GM06990 (cell line): Measurements from ENCODE around the gene BBS2.

Source experiments
- DNase-seq: peaks from one replicate; pipeline ENCODE4 v3.0.0-alpha.2; 2011; ENCODE audit not compliant: insufficient read length; ENCODE audit errors: extremely low read depth
- H3K27me3 ChIP-seq: replicated peaks from 2 replicates; pipeline ENCODE4 v1.6.0; 2011; ENCODE audit warnings: low read length; ENCODE audit not compliant: control insufficient read depth, insufficient read depth
- H3K36me3 ChIP-seq: 2 replicates; pipeline ENCODE4 v1.5.1; 2011; ENCODE audit warnings: low read length; ENCODE audit not compliant: control insufficient read depth, insufficient read depth
- H3K4me3 ChIP-seq: replicated peaks from 2 replicates; pipeline ENCODE4 v1.5.1; 2011; ENCODE audit warnings: low read depth, mild to moderate bottlenecking, control low read depth, low read length
- TF ChIP-seq, protein P1 (sequence below): IDR thresholded peaks from 2 replicates; pipeline ENCODE4 v1.5.1; 2011; ENCODE audit warnings: low read length, control low read depth, mild to moderate bottlenecking, inconsistent platforms; ENCODE audit not compliant: insufficient read depth, poor library complexity, severe bottlenecking

The BBS2 gene

DNA sequence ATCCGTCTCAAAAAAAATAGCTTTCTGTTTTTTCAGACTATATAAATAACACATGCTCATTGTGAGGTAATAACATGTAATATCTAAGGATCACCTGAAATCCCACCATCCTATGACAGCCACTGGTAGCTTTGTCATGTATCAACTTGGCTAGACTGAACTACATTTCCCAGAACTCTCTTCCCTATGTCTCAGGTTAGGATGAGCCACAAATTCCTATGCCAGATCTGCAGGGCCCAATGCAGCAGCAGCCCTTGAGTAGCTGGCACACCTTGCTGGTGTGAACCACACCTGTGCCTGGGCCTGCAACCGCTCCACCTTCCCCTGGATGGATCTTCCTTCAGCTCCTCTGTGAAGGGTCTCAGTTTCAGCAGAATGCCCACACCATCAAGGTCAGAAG is 40.4 kb downstream of the BBS2 start:
- Histone ChIP-seq H3K27me3 (no peaks in the 10 kb centered on the region), H3K4me3 (no peak overlapping the region), H3K36me3 (peaks cover 16% of the 10 kb centered on the region)
- TF ChIP-seq, protein P1, sequence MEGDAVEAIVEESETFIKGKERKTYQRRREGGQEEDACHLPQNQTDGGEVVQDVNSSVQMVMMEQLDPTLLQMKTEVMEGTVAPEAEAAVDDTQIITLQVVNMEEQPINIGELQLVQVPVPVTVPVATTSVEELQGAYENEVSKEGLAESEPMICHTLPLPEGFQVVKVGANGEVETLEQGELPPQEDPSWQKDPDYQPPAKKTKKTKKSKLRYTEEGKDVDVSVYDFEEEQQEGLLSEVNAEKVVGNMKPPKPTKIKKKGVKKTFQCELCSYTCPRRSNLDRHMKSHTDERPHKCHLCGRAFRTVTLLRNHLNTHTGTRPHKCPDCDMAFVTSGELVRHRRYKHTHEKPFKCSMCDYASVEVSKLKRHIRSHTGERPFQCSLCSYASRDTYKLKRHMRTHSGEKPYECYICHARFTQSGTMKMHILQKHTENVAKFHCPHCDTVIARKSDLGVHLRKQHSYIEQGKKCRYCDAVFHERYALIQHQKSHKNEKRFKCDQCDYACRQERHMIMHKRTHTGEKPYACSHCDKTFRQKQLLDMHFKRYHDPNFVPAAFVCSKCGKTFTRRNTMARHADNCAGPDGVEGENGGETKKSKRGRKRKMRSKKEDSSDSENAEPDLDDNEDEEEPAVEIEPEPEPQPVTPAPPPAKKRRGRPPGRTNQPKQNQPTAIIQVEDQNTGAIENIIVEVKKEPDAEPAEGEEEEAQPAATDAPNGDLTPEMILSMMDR, result no peak
- DNase-seq, result no peak

DNA sequence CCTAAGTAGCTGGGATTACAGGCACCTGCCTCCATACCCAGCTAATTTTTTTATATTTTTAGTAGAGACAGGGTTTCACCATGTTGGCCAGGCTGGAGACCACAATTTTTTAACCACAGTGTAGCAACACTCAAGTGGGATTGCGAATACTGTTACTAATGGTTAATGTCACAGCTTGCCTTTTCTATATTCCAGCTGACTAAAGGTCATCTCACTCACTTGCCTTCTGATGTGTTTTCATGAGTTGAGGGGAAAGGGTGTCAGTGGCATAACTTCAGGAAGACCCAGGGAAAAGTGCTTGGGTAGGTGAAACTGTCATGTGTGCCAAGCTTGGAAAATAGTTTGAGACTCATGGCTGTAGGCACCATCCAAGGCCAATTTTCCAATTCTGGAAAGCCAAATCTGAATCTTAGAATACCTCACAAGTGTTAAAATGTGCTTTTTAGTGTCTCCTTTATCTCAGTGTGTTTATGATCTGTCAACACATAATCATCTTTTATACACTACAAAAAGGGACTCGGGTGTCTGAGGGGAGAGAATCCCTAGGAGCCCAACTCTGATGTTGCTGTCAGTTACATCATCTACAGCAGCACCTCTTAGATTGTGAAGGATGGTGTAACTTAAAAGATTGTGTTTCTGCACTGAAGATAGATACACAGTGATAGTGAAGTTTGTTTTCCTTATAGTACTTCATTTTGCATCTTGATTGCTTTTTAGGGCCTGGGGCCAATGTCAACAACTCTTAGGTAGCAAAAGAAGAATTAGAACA is 41.4 kb downstream of the BBS2 start:
- DNase-seq, result no peak
- Histone ChIP-seq H3K4me3 (no peak overlapping the region), H3K36me3 (peaks cover 16% of the 10 kb centered on the region), H3K27me3 (no peaks in the 10 kb centered on the region)
- TF ChIP-seq, protein P1, result no peak

DNA sequence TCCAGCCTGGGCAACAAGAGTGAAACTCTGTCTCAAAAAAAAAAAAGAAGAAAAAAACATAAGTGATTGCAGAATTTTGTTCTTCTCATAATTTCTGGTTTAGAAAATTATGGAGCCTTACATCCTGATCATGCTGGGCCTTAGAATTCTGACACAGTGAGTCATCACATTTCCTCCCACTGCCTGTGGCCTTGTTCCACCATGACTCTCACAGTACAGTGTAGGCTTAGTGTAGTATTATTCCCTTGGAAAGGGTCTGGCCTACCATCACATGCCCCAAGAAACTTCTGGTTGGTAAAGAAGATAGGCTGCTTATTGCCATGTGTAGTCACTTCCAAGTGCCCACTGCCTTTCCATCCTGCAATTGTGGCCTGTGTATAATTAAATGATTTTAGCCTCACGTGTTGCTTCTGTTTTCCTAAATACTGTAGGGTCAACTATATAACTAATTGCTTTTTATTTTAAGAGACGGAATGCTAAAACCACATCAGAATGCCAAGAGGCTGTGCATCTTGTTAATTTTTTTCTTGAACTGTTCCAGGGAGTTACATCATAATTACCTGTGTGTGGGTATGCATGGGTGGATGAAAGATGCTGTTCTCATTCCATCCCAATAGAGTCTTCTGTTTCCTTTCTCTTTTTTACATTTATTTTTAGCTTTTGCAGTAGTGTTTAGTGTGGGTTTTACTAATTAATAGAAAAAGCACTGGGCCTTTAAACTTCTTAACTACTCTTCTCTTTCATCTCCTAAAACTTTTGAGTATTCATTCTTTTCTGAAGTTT is 42.5 kb downstream of the BBS2 start:
- TF ChIP-seq, protein P1, result no peak
- H3K27me3 ChIP-seq, result no peaks in the 10 kb centered on the region
- H3K4me3 ChIP-seq, result no peak overlapping the region
- peaks cover 15% of the 10 kb centered on the region for H3K36me3 ChIP-seq
- no peak for DNase-seq

DNA sequence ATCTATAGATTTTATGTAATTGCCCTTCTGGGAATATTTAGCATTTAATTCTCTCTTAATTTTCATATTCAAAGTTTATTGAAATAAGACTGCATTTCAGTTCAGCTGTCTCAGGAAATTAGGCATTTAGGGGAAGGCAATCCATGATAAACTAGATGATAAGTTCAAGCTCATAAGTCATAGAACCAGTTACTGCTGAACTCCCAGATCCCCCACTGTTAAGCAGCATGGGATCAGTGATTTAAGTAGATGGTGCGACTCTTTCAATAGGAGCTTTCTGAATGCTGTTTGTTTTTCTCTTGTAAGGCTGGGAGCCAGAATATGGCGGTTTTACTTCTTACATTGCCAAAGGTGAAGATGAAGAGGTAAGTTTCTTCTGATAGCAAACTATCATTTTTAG is 44.6 kb downstream of the BBS2 start:
- no peak overlapping the region for H3K4me3 ChIP-seq
- TF ChIP-seq, protein P1, result no peak
- H3K36me3 ChIP-seq, result peaks cover 23% of the 10 kb centered on the region
- no peak for DNase-seq
- H3K27me3 ChIP-seq, result no peaks in the 10 kb centered on the region

DNA sequence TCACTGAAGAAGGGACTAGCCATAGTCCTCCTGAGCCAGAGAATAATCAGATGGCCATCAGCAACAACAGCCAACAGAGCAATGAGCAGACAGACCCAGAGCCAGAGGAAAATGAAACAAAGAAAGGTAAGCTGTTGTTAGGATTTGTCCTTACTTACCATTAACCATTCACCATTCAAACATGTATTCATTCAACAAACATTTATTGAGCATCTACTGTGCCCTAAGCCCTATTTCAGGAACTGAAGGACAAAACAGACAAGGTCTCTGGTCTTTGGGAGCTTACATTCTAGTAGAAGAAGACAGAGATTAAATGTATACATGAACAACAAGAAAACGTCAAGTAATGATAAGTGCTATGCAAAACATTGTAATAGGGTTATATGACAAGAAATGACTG is 49.2 kb downstream of the BBS2 start:
- peaks cover 27% of the 10 kb centered on the region for H3K36me3 ChIP-seq
- H3K27me3 ChIP-seq, result no peaks in the 10 kb centered on the region
- H3K4me3 ChIP-seq, result no peak overlapping the region
- TF ChIP-seq, protein P1, result no peak
- no peak for DNase-seq
